H1 (cell line): ENCODE results near the gene HOXA10. TPM values are rescaled to one million over a fixed set of nuclear protein-coding genes. Genes with fewer than 3 reads are reported as not detected.
A peak's percentile ranks its signal among the peaks of the same experiment; 100 is the strongest.

Source experiments
- CTCF ChIA-PET: fragments of 300-600 bp; sonication (Branson Sonifier 250); formaldehyde crosslinking; loops from one replicate; lab custom pipeline; 2021; ENCODE audit not compliant: partially characterized antibody; lab: Charles Lee
- POLR2A ChIA-PET: fragments of 300-600 bp; sonication (Branson Sonifier 250); formaldehyde crosslinking; loops from one replicate; lab custom pipeline; 2021; ENCODE audit warnings: inconsistent platforms; ENCODE audit not compliant: partially characterized antibody; lab: Charles Lee
- DNase-seq, 2 experiments: peaks; one replicate each; pipeline versions ENCODE4 v3.0.0 to v3.0.0-alpha.2; 2010 to 2022; ENCODE audit warnings: low spot score in 2 of 2, low read depth in 1 of 2, mixed read lengths in 1 of 2
- FAIRE-seq: peaks from 2 replicates; lab custom pipeline; 2011; peaks lifted over from hg19 to GRCh38; lab: Jason Lieb, UNC
- H2AFZ ChIP-seq: 2 replicates; pipeline ENCODE4 v1.8.1; 2012; ENCODE audit warnings: low read length, inconsistent platforms
- H2AK5ac ChIP-seq: 2 replicates; pipeline ENCODE4 v1.6.1; 2013; ENCODE audit warnings: low read depth, low read length
- H2BK120ac ChIP-seq: replicated peaks from 2 replicates; pipeline ENCODE3; 2013; ENCODE audit warnings: low read depth, low read length, inconsistent platforms
- H2BK12ac ChIP-seq: 2 replicates; pipeline ENCODE4 v1.6.1; 2013; ENCODE audit warnings: low read depth, low read length
- H2BK15ac ChIP-seq: 2 replicates; pipeline ENCODE4 v1.6.1; 2013; ENCODE audit warnings: low read length
- H2BK20ac ChIP-seq: 2 replicates; pipeline ENCODE4 v1.6.1; 2013; ENCODE audit warnings: low read length
- H2BK5ac ChIP-seq: 2 replicates; pipeline ENCODE4 v1.6.1; 2013; ENCODE audit warnings: low read depth, low read length
- H3K14ac ChIP-seq: 2 replicates; pipeline ENCODE4 v1.6.1; 2013; ENCODE audit warnings: inconsistent platforms; ENCODE audit not compliant: insufficient read length
- H3K18ac ChIP-seq: 2 replicates; pipeline ENCODE4 v1.6.1; 2013; ENCODE audit warnings: low read length; ENCODE audit errors: extremely low read depth
- H3K23ac ChIP-seq: 2 replicates; pipeline ENCODE4 v1.6.1; 2013; ENCODE audit warnings: inconsistent platforms; ENCODE audit not compliant: insufficient read length
- H3K23me2 ChIP-seq: 2 replicates; pipeline ENCODE4 v1.6.1; 2013; ENCODE audit warnings: low read depth, low read length
- H3K27ac ChIP-seq: 2 replicates; pipeline ENCODE4 v1.6.1; 2011; ENCODE audit warnings: low read depth, low read length, inconsistent platforms
- H3K27me3 ChIP-seq, 4 experiments: replicated peaks in 1 of 4; 1 replicate in 1 of 4; 2 replicates in 3 of 4; pipeline versions ENCODE4 v1.6.1 to v1.8.1; 2011 to 2013; ENCODE audit warnings: low read length in 3 of 4, mild to moderate bottlenecking in 3 of 4, inconsistent platforms in 2 of 4, mixed read lengths in 2 of 4, moderate library complexity in 1 of 4; ENCODE audit not compliant: control insufficient read depth in 3 of 4, insufficient read depth in 3 of 4; ENCODE audit errors: extremely low read depth in 1 of 4
- H3K36me3 ChIP-seq, 4 experiments: 2 replicates each; pipeline versions ENCODE4 v1.6.1 to v1.8.1; 2011 to 2013; ENCODE audit warnings: mild to moderate bottlenecking in 4 of 4, low read length in 3 of 4, moderate library complexity in 2 of 4, control low read depth in 1 of 4, inconsistent platforms in 1 of 4; ENCODE audit not compliant: insufficient read depth in 4 of 4, control insufficient read depth in 2 of 4
- H3K4ac ChIP-seq: replicated peaks from 2 replicates; pipeline ENCODE3; 2013; ENCODE audit warnings: low read length, low read depth, mixed read lengths, inconsistent platforms; ENCODE audit not compliant: insufficient read length
- H3K4me1 ChIP-seq, 4 experiments: replicated peaks in 1 of 4; 1 replicate in 1 of 4; 2 replicates in 3 of 4; pipeline versions ENCODE4 v1.6.1 to v1.8.1; 2011 to 2013; ENCODE audit warnings: low read length in 3 of 4, inconsistent platforms in 2 of 4, mixed read lengths in 1 of 4; ENCODE audit not compliant: insufficient read depth in 4 of 4, control insufficient read depth in 3 of 4
- H3K4me2 ChIP-seq, 2 experiments: 2 replicates each; pipeline versions ENCODE4 v1.6.1 to v1.8.1; 2011 to 2013; ENCODE audit warnings: low read depth in 2 of 2, low read length in 2 of 2, control low read depth in 1 of 2, inconsistent platforms in 1 of 2, mild to moderate bottlenecking in 1 of 2; ENCODE audit not compliant: insufficient read depth in 1 of 2
- H3K4me3 ChIP-seq, 4 experiments: fragments of 200-600, 300-600 bp in 1 of 4; sonication (generic), shearing (Covaris generic), sonication (Bioruptor Twin) in 1 of 4; 2 replicates each; pipeline versions ENCODE4 v1.5.1 to v1.8.1; 2011 to 2016; ENCODE audit warnings: low read length in 4 of 4, low read depth in 3 of 4, control low read depth in 2 of 4, inconsistent platforms in 2 of 4, mild to moderate bottlenecking in 2 of 4, mixed read lengths in 1 of 4, moderate library complexity in 1 of 4; ENCODE audit not compliant: insufficient read depth in 2 of 4; ENCODE audit errors: extremely low read depth in 1 of 4
- H3K56ac ChIP-seq: replicated peaks from 2 replicates; pipeline ENCODE3; 2013; ENCODE audit warnings: low read depth, mild to moderate bottlenecking, mixed read lengths, low read length, inconsistent platforms; ENCODE audit not compliant: insufficient read length
- H3K79me1 ChIP-seq: 2 replicates; pipeline ENCODE4 v1.6.1; 2013; ENCODE audit warnings: low read depth, low read length, control low read depth
- H3K79me2 ChIP-seq, 2 experiments: 2 replicates each; pipeline versions ENCODE4 v1.6.1 to v1.8.1; 2012 to 2013; ENCODE audit warnings: low read length in 2 of 2, mild to moderate bottlenecking in 2 of 2, inconsistent platforms in 1 of 2; ENCODE audit not compliant: insufficient read depth in 2 of 2, control insufficient read depth in 1 of 2
- H3K9ac ChIP-seq, 4 experiments: replicated peaks in 1 of 4; 1 replicate in 1 of 4; 2 replicates in 3 of 4; pipeline versions ENCODE4 v1.6.1 to v1.8.1; 2011 to 2013; ENCODE audit warnings: low read depth in 3 of 4, low read length in 3 of 4, control low read depth in 2 of 4, mild to moderate bottlenecking in 2 of 4, moderate library complexity in 2 of 4, inconsistent platforms in 1 of 4; ENCODE audit errors: extremely low read depth in 1 of 4
- H3K9me3 ChIP-seq, 2 experiments: 2 replicates each; pipeline versions ENCODE4 v1.6.1 to v1.8.1; 2012 to 2013; ENCODE audit warnings: mild to moderate bottlenecking in 2 of 2, moderate library complexity in 2 of 2, control low read depth in 1 of 2, inconsistent platforms in 1 of 2, low read depth in 1 of 2, low read length in 1 of 2, mixed read lengths in 1 of 2; ENCODE audit not compliant: insufficient read depth in 2 of 2
- H4K20me1 ChIP-seq, 2 experiments: replicated peaks in 1 of 2; 2 replicates each; pipeline versions ENCODE3 to v1.8.1; 2011 to 2013; ENCODE audit warnings: inconsistent platforms in 2 of 2, low read length in 2 of 2, mild to moderate bottlenecking in 1 of 2; ENCODE audit not compliant: insufficient read depth in 2 of 2, control insufficient read depth in 1 of 2
- H4K5ac ChIP-seq: 2 replicates; pipeline ENCODE4 v1.6.1; 2013; ENCODE audit warnings: low read length, low read depth, mixed read lengths, inconsistent platforms; ENCODE audit not compliant: insufficient read length
- H4K8ac ChIP-seq: 2 replicates; pipeline ENCODE4 v1.8.0; 2013; ENCODE audit warnings: mild to moderate bottlenecking, moderate library complexity, low read length, inconsistent platforms; ENCODE audit not compliant: insufficient read depth; ENCODE audit errors: extremely low read depth
- H4K91ac ChIP-seq: replicated peaks from 2 replicates; pipeline ENCODE3; 2013; ENCODE audit warnings: low read length, mixed read lengths, inconsistent platforms; ENCODE audit not compliant: insufficient read length
- CHD2 ChIP-seq: IDR thresholded peaks from 2 replicates; pipeline ENCODE4 v1.6.1; 2012; ENCODE audit warnings: low read length, improper control_type of control experiment
- GTF2F1 ChIP-seq: IDR thresholded peaks from 2 replicates; pipeline ENCODE4 v1.6.1; 2012; ENCODE audit warnings: low read depth, low read length, improper control_type of control experiment, borderline replicate concordance
- HDAC2 ChIP-seq, 2 experiments: fragments of 300-600 bp in 1 of 2; sonication (generic) in 1 of 2; IDR thresholded peaks; 2 replicates each; pipeline ENCODE4 v1.6.1; 2011 to 2012; ENCODE audit warnings: low read depth in 2 of 2, low read length in 2 of 2, mild to moderate bottlenecking in 2 of 2, moderate library complexity in 2 of 2, borderline replicate concordance in 1 of 2, inconsistent platforms in 1 of 2
- PHF8 ChIP-seq: fragments of 200-600 bp; sonication (generic); conservative IDR thresholded peaks from 2 replicates; pipeline ENCODE4 v1.7.1; 2012; ENCODE audit warnings: low read depth, mild to moderate bottlenecking, inconsistent platforms, low read length, moderate library complexity
- POU5F1 ChIP-seq: IDR thresholded peaks from 2 replicates; pipeline ENCODE4 v1.6.1; 2011; ENCODE audit warnings: low read depth, mild to moderate bottlenecking, low read length, moderate library complexity
- RNF2 ChIP-seq: fragments of 200-900, 300-1000 bp; sonication (generic); IDR thresholded peaks from 2 replicates; pipeline ENCODE4 v1.7.1; 2016; ENCODE audit warnings: borderline replicate concordance, low read depth, mild to moderate bottlenecking, antibody characterized with exemption, low read length; ENCODE audit not compliant: poor library complexity, severe bottlenecking; ENCODE audit errors: missing control alignments
- SIRT6 ChIP-seq: IDR thresholded peaks from one replicate; pipeline ENCODE4 v1.7.1; 2012; ENCODE audit warnings: low read length, inconsistent platforms
- SUZ12 ChIP-seq: fragments of 200-600 bp; sonication (generic); IDR thresholded peaks from 2 replicates; pipeline ENCODE4 v1.6.1; 2012; ENCODE audit warnings: mild to moderate bottlenecking, inconsistent platforms, low read length, moderate library complexity, mixed read lengths
- TCF12 ChIP-seq: IDR thresholded peaks from 2 replicates; pipeline ENCODE4 v1.6.1; 2011; ENCODE audit warnings: low read depth, mild to moderate bottlenecking, low read length
- ZNF274 ChIP-seq: IDR thresholded peaks from 2 replicates; pipeline ENCODE4 v1.7.0; 2012; ENCODE audit warnings: low read length, borderline replicate concordance; ENCODE audit errors: extremely low read depth
- WGBS, 2 experiments: shearing (Covaris generic) in 1 of 2; methylation state at CpG; one replicate each; pipeline versions ENCODE4 v1.1.6 to v1.1.7; 2013 to 2015; ENCODE audit warnings: low lambda C conversion rate in 2 of 2, mixed read lengths in 2 of 2, inconsistent platforms in 1 of 2, low coverage in 1 of 2, missing lambda C conversion rate in 1 of 2; ENCODE audit not compliant: insufficient replicate concordance in 2 of 2, insufficient coverage in 1 of 2, insufficient read length in 1 of 2; ENCODE audit errors: extremely low coverage in 1 of 2, missing lambda C conversion rate in 1 of 2; 5-methylcytosine and 5-hydroxymethylcytosine counted together
- polyA plus RNA-seq, 7 experiments: library from polyadenylated mRNA; depleted of rRNA in 3 of 7; stranded (reverse) in 5 of 7; unstranded in 2 of 7; fragments of >200 nt in 5 of 7; fragments of 200-250 nt in 2 of 7; gene quantifications; 1 replicate in 5 of 7; 2 replicates in 1 of 7; 4 replicates in 1 of 7; pipeline versions ENCODE4 v1.2.1 to v1.2.3, GENCODE V29; 2011 to 2013; ENCODE audit warnings: missing spikeins in 2 of 7, mixed read lengths in 2 of 7
- total RNA-seq: library from RNA; stranded (reverse); fragmentation: NEBNext Ultra II Directional; extraction: Animal tissue kit (Norgen Biotek cat#: 25700); gene quantifications from 2 replicates; pipeline ENCODE4 v1.2.1, GENCODE V29; 2021
- TF ChIP-seq, protein P1 (sequence below): IDR thresholded peaks from 2 replicates; pipeline ENCODE4 v1.6.1; 2012; ENCODE audit warnings: inconsistent platforms

The HOXA10 gene
- total and polyA plus RNA-seq, 2 of the 8 experiments (the other 6 are each of a cell fraction or from before 2014, with no cell fraction given): not detected

DNA sequence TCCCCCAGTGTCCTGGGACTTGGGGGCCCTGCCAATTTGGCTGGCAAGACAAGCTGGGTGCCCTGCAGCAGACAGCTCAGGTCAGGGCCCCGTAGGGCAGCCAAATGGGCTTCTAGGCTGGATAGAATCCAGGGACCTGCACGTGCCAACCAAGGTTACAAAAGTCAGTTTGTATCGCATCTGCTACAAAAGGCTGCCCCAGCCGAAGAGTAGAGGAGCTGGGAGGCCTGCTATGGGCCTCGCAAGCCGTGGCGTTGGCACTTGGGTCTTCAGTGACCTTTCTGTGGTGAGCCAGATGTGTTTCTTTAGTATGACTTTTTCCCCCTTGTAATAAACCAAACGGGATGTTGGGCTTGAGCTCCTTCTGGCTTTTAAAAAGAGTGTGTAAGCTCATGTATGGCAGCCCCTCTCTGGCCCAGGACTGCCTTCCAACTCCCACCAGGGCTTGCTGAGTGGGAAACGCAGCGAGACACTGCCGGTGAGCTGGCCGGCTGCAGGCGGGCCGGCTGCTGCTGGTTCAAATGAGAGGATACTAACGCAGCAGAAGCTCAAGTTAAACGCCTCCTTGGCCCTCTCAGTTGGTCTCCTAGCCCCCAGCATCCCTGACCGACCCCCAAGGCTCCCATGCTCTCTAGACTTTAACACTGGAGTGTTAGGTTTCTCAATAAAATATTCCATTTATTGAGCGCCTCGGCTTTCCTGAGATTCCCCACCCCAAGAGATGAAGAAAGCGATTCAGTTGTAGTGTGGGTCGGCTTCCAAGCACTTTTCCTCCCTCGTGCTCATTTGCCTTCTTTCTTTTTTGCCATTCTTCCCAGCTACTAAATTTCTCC is 3.1 kb upstream of the HOXA10 start:
- H3K14ac ChIP-seq: no peak overlapping the region
- H3K79me2 ChIP-seq: no peaks in the 10 kb centered on the region
- H3K4me3 ChIP-seq: no peak overlapping the region
- WGBS, 2 experiments: 32% methylated on average over 22 of the region's 22 CpGs; no CpG with 5 or more reads in 1 of the 2 experiments
- CTCF ChIA-PET: interaction anchor here (0.7 to 2.4 kb wide), 11 partner anchors 9 to 919 kb away, joined by 3 to 8 read pairs (median 4); no protein-coding TSS in a partner anchor
- no peak overlapping the region for H2BK5ac ChIP-seq
- no peak overlapping the region for H2AFZ ChIP-seq
- H2BK20ac ChIP-seq: no peak overlapping the region
- no peak overlapping the region for H4K8ac ChIP-seq
- no peak overlapping the region for H2BK12ac ChIP-seq
- no peak overlapping the region for H3K56ac ChIP-seq
- H3K23me2 ChIP-seq: no peaks in the 10 kb centered on the region; the same call in 1 of the 2 replicates
- peak in 1 of 2 experiments; percentile 44 for DNase-seq
- no peak overlapping the region for H2BK120ac ChIP-seq
- no peak overlapping the region for H3K23ac ChIP-seq
- peaks cover 4 to 11% (median 5%) of the 10 kb centered on the region in 4 experiments; a peak in 5 of 7 replicates for H3K4me1 ChIP-seq
- no peak overlapping the region for H3K4ac ChIP-seq
- no peaks in the 10 kb centered on the region for H3K79me1 ChIP-seq
- no peak overlapping the region for H2AK5ac ChIP-seq
- no peak overlapping the region for H4K5ac ChIP-seq
- no peak overlapping the region for H3K18ac ChIP-seq
- FAIRE-seq: no peak
- peaks cover 0 to 15% (median 0%) of the 10 kb centered on the region in 4 experiments; a peak in 1 of 8 replicates for H3K36me3 ChIP-seq
- H3K9ac ChIP-seq: no peak overlapping the region
- no peak overlapping the region for H4K91ac ChIP-seq
- H3K4me2 ChIP-seq: no peak overlapping the region
- no peak overlapping the region for H2BK15ac ChIP-seq
- H3K27ac ChIP-seq: no peak overlapping the region
- H3K27me3 ChIP-seq: peaks cover 99 to 100% (median 100%) of the 10 kb centered on the region in 4 experiments
- POLR2A ChIA-PET: no interaction called here
- peaks cover 43 to 54% of the 10 kb centered on the region in 2 experiments for H4K20me1 ChIP-seq
- H3K9me3 ChIP-seq: no peaks in the 10 kb centered on the region; a peak in 1 of 4 replicates
- TF ChIP-seq, protein P1, sequence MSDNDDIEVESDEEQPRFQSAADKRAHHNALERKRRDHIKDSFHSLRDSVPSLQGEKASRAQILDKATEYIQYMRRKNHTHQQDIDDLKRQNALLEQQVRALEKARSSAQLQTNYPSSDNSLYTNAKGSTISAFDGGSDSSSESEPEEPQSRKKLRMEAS: no peak
- TF ChIP-seq POU5F1 (no peak), ZNF274 (no peak), CHD2 (no peak), RNF2 (peak; percentile 96), SIRT6 (no peak), TCF12 (no peak), HDAC2 (IDR thresholded peaks at IDR 0.05; ENCODE audit: borderline replicate concordance in 1 of 2, low read depth in 2 of 2, low read length in 2 of 2) (no peak), GTF2F1 (no peak), PHF8 (no peak), SUZ12 (peak; percentile 90)
